Neutrophil (primary cell): ENCODE results near the gene AKAP7.

Experiments
- H3K27ac ChIP-seq: fragments of 200-600 bp; sonication (generic); 2 replicates; pipeline ENCODE4 v1.5.1; 2016; ENCODE audit warnings: mild to moderate bottlenecking, moderate library complexity
- H3K27me3 ChIP-seq: fragments of 200-600 bp; sonication (generic); 2 replicates; pipeline ENCODE4 v1.6.0; 2016; ENCODE audit warnings: mild to moderate bottlenecking
- H3K36me3 ChIP-seq: fragments of 200-600 bp; sonication (generic); 2 replicates; pipeline ENCODE4 v1.5.1; 2017
- H3K4me1 ChIP-seq, 2 experiments: fragments of 200-600 bp in 1 of 2; sonication (generic) in 1 of 2; 1 replicate in 1 of 2; 2 replicates in 1 of 2; pipeline versions ENCODE4 v1.5.1 to v1.6.1; 2013 to 2016; ENCODE audit warnings: low read depth in 1 of 2, low read length in 1 of 2, mild to moderate bottlenecking in 1 of 2, moderate library complexity in 1 of 2; ENCODE audit not compliant: control insufficient read depth in 1 of 2, insufficient read depth in 1 of 2
- H3K4me3 ChIP-seq, 2 experiments: fragments of 200-600 bp in 1 of 2; sonication (generic) in 1 of 2; 1 replicate in 1 of 2; 2 replicates in 1 of 2; pipeline ENCODE4 v1.5.1; 2013 to 2016; ENCODE audit warnings: low read depth in 1 of 2, low read length in 1 of 2, mild to moderate bottlenecking in 1 of 2, moderate library complexity in 1 of 2
- H3K9me3 ChIP-seq: fragments of 200-600 bp; sonication (generic); 2 replicates; pipeline ENCODE4 v1.5.1; 2016
- CTCF ChIP-seq: fragments of 200-600 bp; sonication (generic); IDR thresholded peaks from 2 replicates; pipeline ENCODE4 v1.5.1; 2016; ENCODE audit warnings: antibody characterized with exemption

Gene AKAP7

GRCh38 chr6:131183427-131184095 lies 48.3 kb downstream of the AKAP7 start:
- no peak overlapping the region for H3K27ac ChIP-seq
- no peaks in the 10 kb centered on the region for H3K4me1 ChIP-seq
- no peaks in the 10 kb centered on the region for H3K9me3 ChIP-seq
- no peak overlapping the region for H3K4me3 ChIP-seq
- no peak for TF ChIP-seq CTCF
- H3K27me3 ChIP-seq = no peaks in the 10 kb centered on the region
- no peaks in the 10 kb centered on the region for H3K36me3 ChIP-seq

GRCh38 chr6:131191590-131191989 lies 56.3 kb downstream of the AKAP7 start:
- H3K9me3 ChIP-seq = no peaks in the 10 kb centered on the region
- no peak for TF ChIP-seq CTCF
- H3K27ac ChIP-seq = no peak overlapping the region
- H3K4me1 ChIP-seq = no peaks in the 10 kb centered on the region
- H3K27me3 ChIP-seq = no peaks in the 10 kb centered on the region
- H3K36me3 ChIP-seq = no peaks in the 10 kb centered on the region
- H3K4me3 ChIP-seq = no peak overlapping the region

GRCh38 chr6:131197716-131198115 lies 62.4 kb downstream of the AKAP7 start:
- Histone ChIP-seq H3K27ac (no peak overlapping the region), H3K27me3 (no peaks in the 10 kb centered on the region), H3K4me1 (peaks cover 27 to 41% of the 10 kb centered on the region in 2 experiments), H3K36me3 (no peaks in the 10 kb centered on the region), H3K4me3 (no peak overlapping the region), H3K9me3 (no peaks in the 10 kb centered on the region)
- no peak for TF ChIP-seq CTCF

- peak overlapping the region in 1 of 2 experiments; percentile 39 for H3K4me3 ChIP-seq
- H3K27me3 ChIP-seq = no peaks in the 10 kb centered on the region
- H3K4me1 ChIP-seq = peaks cover 27 to 41% of the 10 kb centered on the region in 2 experiments
- H3K9me3 ChIP-seq = no peaks in the 10 kb centered on the region
- peak; percentile 60 for TF ChIP-seq CTCF
- H3K27ac ChIP-seq = peak overlapping the region; percentile 88
- H3K36me3 ChIP-seq = no peaks in the 10 kb centered on the region
These were observed 64.5 kb downstream of the AKAP7 start for GRCh38 chr6:131199568-131200272.

- Histone ChIP-seq H3K36me3 (no peaks in the 10 kb centered on the region), H3K4me3 (no peak overlapping the region), H3K4me1 (peaks cover 0 to 5% of the 10 kb centered on the region in 2 experiments), H3K27me3 (no peaks in the 10 kb centered on the region), H3K9me3 (no peaks in the 10 kb centered on the region), H3K27ac (no peak overlapping the region)
- TF ChIP-seq CTCF = no peak
These were observed 70.4 kb downstream of the AKAP7 start for GRCh38 chr6:131205481-131206244.
